Stimulated activated CD4-positive, alpha-beta T cell treated with anti-CD3 and anti-CD28 coated beads, TNF-alpha, amount 100 ng/mL, for 24 hours (primary cell): ENCODE measurements around the gene BANP.
"Not testable (repeated sequence)": the region's sequence is repeated elsewhere in the genome, so short reads cannot be mapped to it uniquely, and the experiment has no call there.

Source experiments
- DNase-seq, 3 experiments: peaks; one replicate each; pipeline ENCODE4 v3.0.0-alpha.2; 2020; ENCODE audit warnings: low read depth in 3 of 3

The BANP gene

GRCh38 chr16:88101623-88102105 lies 150.4 kb downstream of the BANP start:
- DNase-seq, result not testable (repeated sequence)

- DNase-seq, result no peak
Measured at GRCh38 chr16:88102597-88102996, 151.4 kb downstream of the BANP start.

GRCh38 chr16:88103011-88103410 lies 151.8 kb downstream of the BANP start:
- DNase-seq, result no peak

- DNase-seq, result no peak
Measured at GRCh38 chr16:88103581-88104188, 152.5 kb downstream of the BANP start.

GRCh38 chr16:88104363-88104762 lies 153.1 kb downstream of the BANP start:
- not testable (repeated sequence) for DNase-seq

GRCh38 chr16:88105574-88106140 lies 154.4 kb downstream of the BANP start:
- not testable (repeated sequence) for DNase-seq

- not testable (repeated sequence) for DNase-seq
Measured at GRCh38 chr16:88106566-88106965, 155.3 kb downstream of the BANP start.

- DNase-seq, result no peak
Measured at GRCh38 chr16:88108762-88109161, 157.5 kb downstream of the BANP start.

GRCh38 chr16:88109726-88110621 lies 158.7 kb downstream of the BANP start:
- DNase-seq, result not testable (repeated sequence)

- DNase-seq, result not testable (repeated sequence)
Measured at GRCh38 chr16:88110875-88111494, 159.8 kb downstream of the BANP start.

GRCh38 chr16:88111976-88112375 lies 160.7 kb downstream of the BANP start:
- not testable (repeated sequence) for DNase-seq

GRCh38 chr16:88113545-88114045 lies 162.4 kb downstream of the BANP start:
- no peak for DNase-seq

- DNase-seq, result not testable (repeated sequence)
Measured at GRCh38 chr16:88114541-88115228, 163.5 kb downstream of the BANP start.

GRCh38 chr16:88116121-88116520 lies 164.9 kb downstream of the BANP start:
- DNase-seq, result no peak

- DNase-seq, result no peak
Measured at GRCh38 chr16:88117476-88117868, 166.2 kb downstream of the BANP start.

GRCh38 chr16:88118376-88118775 lies 167.1 kb downstream of the BANP start:
- no peak for DNase-seq

- DNase-seq, result not testable (repeated sequence)
Measured at GRCh38 chr16:88118852-88119741, 167.9 kb downstream of the BANP start.

- DNase-seq, result not testable (repeated sequence)
Measured at GRCh38 chr16:88119881-88120751, 168.9 kb downstream of the BANP start.

- no peak for DNase-seq
Measured at GRCh38 chr16:88120812-88121211, 169.6 kb downstream of the BANP start.
